COLO829 (cell line): ENCODE measurements around the gene CHML.

Source experiments
- DNase-seq: peaks from one replicate; pipeline ENCODE4 v3.0.0; 2012; ENCODE audit warnings: low spot score

CHML gene

GRCh38 chr1:241646201-241646600, 6.0 kb upstream of the CHML start:
- no peak for DNase-seq

GRCh38 chr1:241645199-241645598, 5.0 kb upstream of the CHML start:
- no peak for DNase-seq

GRCh38 chr1:241644259-241644658, 4.1 kb upstream of the CHML start:
- no peak for DNase-seq

- no peak for DNase-seq
These were observed 2.4 kb upstream of the CHML start for GRCh38 chr1:241642593-241642944.

- DNase-seq, result peak; percentile 89
These were observed 1.8 kb upstream of the CHML start for GRCh38 chr1:241641773-241642592.

- DNase-seq, result no peak
These were observed 876 bp upstream of the CHML start for GRCh38 chr1:241640867-241641622.

- peak; percentile 16 for DNase-seq
These were observed 483 bp downstream of the CHML start for GRCh38 chr1:241639623-241640148.

- DNase-seq, result no peak
These were observed 1.1 kb downstream of the CHML start for GRCh38 chr1:241638909-241639622.

GRCh38 chr1:241638099-241638682, 2.0 kb downstream of the CHML start:
- no peak for DNase-seq

- DNase-seq, result no peak
These were observed 2.6 kb downstream of the CHML start for GRCh38 chr1:241637604-241638003.

- no peak for DNase-seq
These were observed 3.1 kb downstream of the CHML start for GRCh38 chr1:241637046-241637590.

- DNase-seq, result no peak
These were observed 3.9 kb downstream of the CHML start for GRCh38 chr1:241636291-241636690.

- DNase-seq, result no peak
These were observed 4.5 kb downstream of the CHML start for GRCh38 chr1:241635556-241636152.

- DNase-seq, result no peak
These were observed 7.2 kb downstream of the CHML start for GRCh38 chr1:241632987-241633386.

- no peak for DNase-seq
These were observed 8.5 kb downstream of the CHML start for GRCh38 chr1:241631674-241632073.

- DNase-seq, result no peak
These were observed 9.3 kb downstream of the CHML start for GRCh38 chr1:241630899-241631298.

- no peak for DNase-seq
These were observed 9.7 kb downstream of the CHML start for GRCh38 chr1:241630476-241630875.

GRCh38 chr1:241630005-241630404, 10.2 kb downstream of the CHML start:
- no peak for DNase-seq

GRCh38 chr1:241627453-241628259, 12.5 kb downstream of the CHML start:
- no peak for DNase-seq

GRCh38 chr1:241624935-241625334, 15.2 kb downstream of the CHML start:
- DNase-seq, result no peak

- no peak for DNase-seq
These were observed 17.5 kb downstream of the CHML start for GRCh38 chr1:241622669-241623068.
